GM19463 (cell line): Measurements from ENCODE around the gene KMT5B.

ENCODE experiments used
- ATAC-seq: cut with Tn5 transposase; IDR thresholded peaks from one replicate; pipeline ENCODE4 v1.9.1; 2021; ENCODE audit warnings: mild to moderate bottlenecking, moderate library complexity; ENCODE audit not compliant: unreplicated experiment

Gene KMT5B

GRCh38 chr11:68146704-68147474 lies 66.2 kb downstream of the KMT5B start:
- no peak for ATAC-seq

- no peak for ATAC-seq
Measured at GRCh38 chr11:68146010-68146540, 67.0 kb downstream of the KMT5B start.

GRCh38 chr11:68145120-68145866 lies 67.8 kb downstream of the KMT5B start:
- no peak for ATAC-seq

- ATAC-seq = no peak
Measured at GRCh38 chr11:68143310-68143689, 69.8 kb downstream of the KMT5B start.

- no peak for ATAC-seq
Measured at GRCh38 chr11:68142441-68143309, 70.4 kb downstream of the KMT5B start.

- no peak for ATAC-seq
Measured at GRCh38 chr11:68142028-68142412, 71.1 kb downstream of the KMT5B start.

- no peak for ATAC-seq
Measured at GRCh38 chr11:68141246-68142027, 71.7 kb downstream of the KMT5B start.

GRCh38 chr11:68140496-68141245 lies 72.4 kb downstream of the KMT5B start:
- no peak for ATAC-seq

GRCh38 chr11:68138237-68138636 lies 74.9 kb downstream of the KMT5B start:
- no peak for ATAC-seq

GRCh38 chr11:68137833-68138232 lies 75.3 kb downstream of the KMT5B start:
- no peak for ATAC-seq

- no peak for ATAC-seq
Measured at GRCh38 chr11:68136866-68137265, 76.2 kb downstream of the KMT5B start.

- ATAC-seq = no peak
Measured at GRCh38 chr11:68135161-68135560, 77.9 kb downstream of the KMT5B start.

GRCh38 chr11:68133761-68134160 lies 79.3 kb downstream of the KMT5B start:
- ATAC-seq = no peak

- ATAC-seq = no peak
Measured at GRCh38 chr11:68130121-68130520, 83.0 kb downstream of the KMT5B start.

GRCh38 chr11:68128682-68129327 lies 84.3 kb downstream of the KMT5B start:
- ATAC-seq = no peak

- ATAC-seq = no peak
Measured at GRCh38 chr11:68127714-68128681, 85.1 kb downstream of the KMT5B start.

- no peak for ATAC-seq
Measured at GRCh38 chr11:68125164-68125563, 87.9 kb downstream of the KMT5B start.

- ATAC-seq = no peak
Measured at GRCh38 chr11:68122936-68123539, 90.1 kb downstream of the KMT5B start.
